HEK293 (cell line): Measurements from ENCODE around the gene HERC5.

Experiments
- ELK4 ChIP-seq: IDR thresholded peaks from 2 replicates; pipeline ENCODE4 v1.6.1; 2011; ENCODE audit warnings: mild to moderate bottlenecking, low read depth, low read length, borderline replicate concordance
- KLF9 ChIP-seq: fragments of 450-650 bp; formaldehyde crosslinking; IDR thresholded peaks from 2 replicates; pipeline ENCODE4 v1.5.1; 2016; ENCODE audit warnings: missing biosample characterization, missing genetic modification characterization, low read depth
- MYNN ChIP-seq: fragments of 450-650 bp; formaldehyde crosslinking; IDR thresholded peaks from 2 replicates; pipeline ENCODE4 v1.5.1; 2016; ENCODE audit warnings: missing biosample characterization, missing genetic modification characterization, borderline replicate concordance
- MZF1 ChIP-seq: fragments of 450-650 bp; formaldehyde crosslinking; IDR thresholded peaks from 2 replicates; pipeline ENCODE4 v1.5.1; 2017; ENCODE audit warnings: missing biosample characterization, missing genetic modification characterization, borderline replicate concordance
- SCRT2 ChIP-seq: fragments of 450-650 bp; formaldehyde crosslinking; IDR thresholded peaks from 2 replicates; pipeline ENCODE4 v1.5.1; 2016; ENCODE audit warnings: missing biosample characterization, missing genetic modification characterization
- SETDB1 ChIP-seq: IDR thresholded peaks from one replicate; pipeline ENCODE4 v1.6.1; 2017; ENCODE audit warnings: mild to moderate bottlenecking, low read length, moderate library complexity, mixed read lengths; ENCODE audit not compliant: insufficient read length
- SP7 ChIP-seq: fragments of 450-650 bp; formaldehyde crosslinking; IDR thresholded peaks from 2 replicates; pipeline ENCODE4 v1.5.1; 2016; ENCODE audit warnings: missing biosample characterization, missing genetic modification characterization
- ZBTB17 ChIP-seq: fragments of 450-650 bp; formaldehyde crosslinking; IDR thresholded peaks from 2 replicates; pipeline ENCODE4 v1.5.1; 2016; ENCODE audit warnings: missing biosample characterization, missing genetic modification characterization
- ZBTB20 ChIP-seq: fragments of 450-650 bp; formaldehyde crosslinking; IDR thresholded peaks from 2 replicates; pipeline ENCODE4 v1.5.1; 2016; ENCODE audit warnings: missing biosample characterization, missing genetic modification characterization
- ZNF133 ChIP-seq: fragments of 450-650 bp; formaldehyde crosslinking; IDR thresholded peaks from 2 replicates; pipeline ENCODE4 v1.5.1; 2016; ENCODE audit warnings: missing biosample characterization, missing genetic modification characterization
- ZNF146 ChIP-seq: fragments of 450-650 bp; formaldehyde crosslinking; IDR thresholded peaks from 2 replicates; pipeline ENCODE4 v1.5.1; 2016; ENCODE audit warnings: missing biosample characterization, missing genetic modification characterization
- ZNF175 ChIP-seq: fragments of 450-650 bp; formaldehyde crosslinking; IDR thresholded peaks from 2 replicates; pipeline ENCODE4 v1.5.1; 2016; ENCODE audit warnings: missing biosample characterization, missing genetic modification characterization
- ZNF2 ChIP-seq: fragments of 450-650 bp; formaldehyde crosslinking; IDR thresholded peaks from 2 replicates; pipeline ENCODE4 v1.5.1; 2016; ENCODE audit warnings: missing biosample characterization, missing genetic modification characterization
- ZNF214 ChIP-seq: fragments of 450-650 bp; formaldehyde crosslinking; IDR thresholded peaks from 2 replicates; pipeline ENCODE4 v1.5.1; 2017; ENCODE audit warnings: missing biosample characterization, mild to moderate bottlenecking, missing genetic modification characterization, borderline replicate concordance
- ZNF239 ChIP-seq: fragments of 450-650 bp; formaldehyde crosslinking; IDR thresholded peaks from 2 replicates; pipeline ENCODE4 v1.5.1; 2016; ENCODE audit warnings: missing biosample characterization, missing genetic modification characterization
- ZNF292 ChIP-seq: fragments of 450-650 bp; formaldehyde crosslinking; IDR thresholded peaks from 2 replicates; pipeline ENCODE4 v1.5.1; 2016; ENCODE audit warnings: low read depth, missing biosample characterization, missing genetic modification characterization, borderline replicate concordance
- ZNF394 ChIP-seq: fragments of 450-650 bp; formaldehyde crosslinking; IDR thresholded peaks from 2 replicates; pipeline ENCODE4 v1.5.1; 2016; ENCODE audit warnings: missing biosample characterization, missing genetic modification characterization, mild to moderate bottlenecking, moderate library complexity, borderline replicate concordance
- ZNF501 ChIP-seq: fragments of 450-650 bp; formaldehyde crosslinking; IDR thresholded peaks from 2 replicates; pipeline ENCODE4 v1.5.1; 2016; ENCODE audit warnings: missing biosample characterization, missing genetic modification characterization
- ZNF518A ChIP-seq: fragments of 450-650 bp; formaldehyde crosslinking; conservative IDR thresholded peaks from 2 replicates; pipeline ENCODE4 v1.5.1; 2016; ENCODE audit warnings: low read depth, missing biosample characterization, missing genetic modification characterization
- ZNF529 ChIP-seq: fragments of 450-650 bp; formaldehyde crosslinking; IDR thresholded peaks from 2 replicates; pipeline ENCODE4 v1.5.1; 2017; ENCODE audit warnings: missing genetic modification characterization, missing biosample characterization; ENCODE audit not compliant: insufficient replicate concordance
- ZNF610 ChIP-seq: fragments of 450-650 bp; formaldehyde crosslinking; IDR thresholded peaks from 2 replicates; pipeline ENCODE4 v1.5.1; 2016; ENCODE audit warnings: missing biosample characterization, missing genetic modification characterization, borderline replicate concordance
- ZNF624 ChIP-seq: fragments of 450-650 bp; formaldehyde crosslinking; IDR thresholded peaks from 2 replicates; pipeline ENCODE4 v1.5.1; 2017; ENCODE audit warnings: missing biosample characterization, missing genetic modification characterization
- ZNF747 ChIP-seq: fragments of 450-650 bp; formaldehyde crosslinking; IDR thresholded peaks from 2 replicates; pipeline ENCODE4 v1.5.1; 2016; ENCODE audit warnings: missing biosample characterization, missing genetic modification characterization
- ZNF791 ChIP-seq: fragments of 450-650 bp; formaldehyde crosslinking; IDR thresholded peaks from 2 replicates; pipeline ENCODE4 v1.5.1; 2016; ENCODE audit warnings: missing biosample characterization, missing genetic modification characterization
- ZSCAN16 ChIP-seq: fragments of 450-650 bp; formaldehyde crosslinking; IDR thresholded peaks from 2 replicates; pipeline ENCODE4 v1.5.1; 2016; ENCODE audit warnings: missing biosample characterization, missing genetic modification characterization
- TF ChIP-seq, protein P1 (sequence below): fragments of 450-650 bp; formaldehyde crosslinking; IDR thresholded peaks from 2 replicates; pipeline ENCODE4 v1.5.1; 2017; ENCODE audit warnings: missing biosample characterization, missing genetic modification characterization
- TF ChIP-seq, protein P2 (sequence below): fragments of 450-650 bp; formaldehyde crosslinking; IDR thresholded peaks from 2 replicates; pipeline ENCODE4 v1.5.1; 2016; ENCODE audit warnings: missing biosample characterization, missing genetic modification characterization
- TF ChIP-seq, protein P3 (sequence below): fragments of 450-650 bp; formaldehyde crosslinking; IDR thresholded peaks from 2 replicates; pipeline ENCODE4 v1.5.1; 2016; ENCODE audit warnings: missing biosample characterization, missing genetic modification characterization

The HERC5 gene

GRCh38 chr4:88523325-88524129, 66.6 kb downstream of the HERC5 start, which contains the start of gene PYURF (continued):
- TF ChIP-seq ELK4 = no peak
- TF ChIP-seq ZBTB20 = peak; percentile 59; the same call in 1 of the 2 replicates
- TF ChIP-seq ZNF394 (tag by site-specific recombination) = peak; percentile 12; the same call in 1 of the 2 replicates
- TF ChIP-seq ZNF624 (tag by site-specific recombination) = no peak
- TF ChIP-seq, protein P1, sequence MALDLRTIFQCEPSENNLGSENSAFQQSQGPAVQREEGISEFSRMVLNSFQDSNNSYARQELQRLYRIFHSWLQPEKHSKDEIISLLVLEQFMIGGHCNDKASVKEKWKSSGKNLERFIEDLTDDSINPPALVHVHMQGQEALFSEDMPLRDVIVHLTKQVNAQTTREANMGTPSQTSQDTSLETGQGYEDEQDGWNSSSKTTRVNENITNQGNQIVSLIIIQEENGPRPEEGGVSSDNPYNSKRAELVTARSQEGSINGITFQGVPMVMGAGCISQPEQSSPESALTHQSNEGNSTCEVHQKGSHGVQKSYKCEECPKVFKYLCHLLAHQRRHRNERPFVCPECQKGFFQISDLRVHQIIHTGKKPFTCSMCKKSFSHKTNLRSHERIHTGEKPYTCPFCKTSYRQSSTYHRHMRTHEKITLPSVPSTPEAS (tag by site-specific recombination) = no peak
- TF ChIP-seq ZNF791 (tag by site-specific recombination) = no peak
- no peak for TF ChIP-seq ZNF133 (tag by site-specific recombination)
- TF ChIP-seq ZNF292 = no peak
- TF ChIP-seq ZNF2 = peak; percentile 68; the same call in 1 of the 2 replicates
- TF ChIP-seq, protein P2, sequence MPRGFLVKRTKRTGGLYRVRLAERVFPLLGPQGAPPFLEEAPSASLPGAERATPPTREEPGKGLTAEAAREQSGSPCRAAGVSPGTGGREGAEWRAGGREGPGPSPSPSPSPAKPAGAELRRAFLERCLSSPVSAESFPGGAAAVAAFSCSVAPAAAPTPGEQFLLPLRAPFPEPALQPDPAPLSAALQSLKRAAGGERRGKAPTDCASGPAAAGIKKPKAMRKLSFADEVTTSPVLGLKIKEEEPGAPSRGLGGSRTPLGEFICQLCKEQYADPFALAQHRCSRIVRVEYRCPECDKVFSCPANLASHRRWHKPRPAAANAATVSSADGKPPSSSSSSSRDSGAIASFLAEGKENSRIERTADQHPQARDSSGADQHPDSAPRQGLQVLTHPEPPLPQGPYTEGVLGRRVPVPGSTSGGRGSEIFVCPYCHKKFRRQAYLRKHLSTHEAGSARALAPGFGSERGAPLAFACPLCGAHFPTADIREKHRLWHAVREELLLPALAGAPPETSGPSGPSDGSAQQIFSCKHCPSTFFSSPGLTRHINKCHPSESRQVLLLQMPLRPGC (tag by site-specific recombination) = no peak
- TF ChIP-seq ZNF518A (tag by site-specific recombination) = peak; percentile 37; the same call in 1 of the 2 replicates
- no peak for TF ChIP-seq ZNF175 (tag by site-specific recombination)
- no peak for TF ChIP-seq ZSCAN16 (tag by site-specific recombination)
- no peak; the same call in 1 of the 2 replicates for TF ChIP-seq MYNN (tag by site-specific recombination)
- no peak for TF ChIP-seq SETDB1
- no peak for TF ChIP-seq ZNF239 (tag by site-specific recombination)
- TF ChIP-seq ZNF501 (tag by site-specific recombination) = peak; percentile 77; the same call in 1 of the 2 replicates
- TF ChIP-seq SCRT2 (tag by site-specific recombination) = no peak
- peak; percentile 55 for TF ChIP-seq SP7 (tag by site-specific recombination)
- no peak for TF ChIP-seq MZF1 (tag by site-specific recombination)
- no peak for TF ChIP-seq ZNF146 (tag by site-specific recombination)
- TF ChIP-seq ZBTB17 (tag by site-specific recombination) = peak; percentile 56; the same call in 1 of the 2 replicates
- TF ChIP-seq ZNF747 (tag by site-specific recombination) = no peak
- no peak for TF ChIP-seq ZNF529
- TF ChIP-seq KLF9 (tag by site-specific recombination) = peak; percentile 87
- peak; percentile 64; the same call in 1 of the 2 replicates for TF ChIP-seq ZNF610
- no peak for TF ChIP-seq ZNF214
- TF ChIP-seq, protein P3, sequence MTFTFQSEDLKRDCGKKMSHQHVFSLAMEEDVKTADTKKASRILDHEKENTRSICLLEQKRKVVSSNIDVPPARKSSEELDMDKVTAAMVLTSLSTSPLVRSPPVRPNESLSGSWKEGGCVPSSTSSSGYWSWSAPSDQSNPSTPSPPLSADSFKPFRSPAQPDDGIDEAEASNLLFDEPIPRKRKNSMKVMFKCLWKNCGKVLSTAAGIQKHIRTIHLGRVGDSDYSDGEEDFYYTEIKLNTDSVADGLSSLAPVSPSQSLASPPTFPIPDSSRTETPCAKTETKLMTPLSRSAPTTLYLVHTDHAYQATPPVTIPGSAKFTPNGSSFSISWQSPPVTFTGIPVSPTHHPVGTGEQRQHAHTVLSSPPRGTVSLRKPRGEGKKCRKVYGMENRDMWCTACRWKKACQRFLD (tag by site-specific recombination) = no peak
